ENCODE measurements around the gene MTG2.

The MTG2 gene

GRCh38 chr20:62236766-62237513 is 54.1 kb downstream of the MTG2 start:
- DNase-seq: no peak

DNA sequence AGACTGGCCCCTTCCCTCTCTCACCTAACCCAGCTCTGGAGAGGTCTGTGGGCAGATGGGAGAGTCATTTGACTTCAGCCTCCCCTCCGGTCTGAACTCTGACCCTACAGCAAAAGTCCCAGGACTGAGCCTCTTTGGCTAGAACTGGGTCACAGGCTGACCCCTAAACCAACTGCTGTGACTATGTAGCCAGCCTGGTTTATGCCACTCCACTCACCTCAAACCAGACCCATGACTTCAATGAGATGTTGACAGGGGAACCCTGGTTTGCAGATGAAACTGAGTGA is 54.6 kb downstream of the MTG2 start:
- DNase-seq: no peak

- DNase-seq: peak; percentile 100
Measured at GRCh38 chr20:62237801-62238568, 55.2 kb downstream of the MTG2 start, which contains the start of gene OSBPL2. Gene OSBPL2, plus strand, starts transcription at chr20:62238521. Its CDS starts 17,664 bp downstream, at chr20:62256185.

DNA sequence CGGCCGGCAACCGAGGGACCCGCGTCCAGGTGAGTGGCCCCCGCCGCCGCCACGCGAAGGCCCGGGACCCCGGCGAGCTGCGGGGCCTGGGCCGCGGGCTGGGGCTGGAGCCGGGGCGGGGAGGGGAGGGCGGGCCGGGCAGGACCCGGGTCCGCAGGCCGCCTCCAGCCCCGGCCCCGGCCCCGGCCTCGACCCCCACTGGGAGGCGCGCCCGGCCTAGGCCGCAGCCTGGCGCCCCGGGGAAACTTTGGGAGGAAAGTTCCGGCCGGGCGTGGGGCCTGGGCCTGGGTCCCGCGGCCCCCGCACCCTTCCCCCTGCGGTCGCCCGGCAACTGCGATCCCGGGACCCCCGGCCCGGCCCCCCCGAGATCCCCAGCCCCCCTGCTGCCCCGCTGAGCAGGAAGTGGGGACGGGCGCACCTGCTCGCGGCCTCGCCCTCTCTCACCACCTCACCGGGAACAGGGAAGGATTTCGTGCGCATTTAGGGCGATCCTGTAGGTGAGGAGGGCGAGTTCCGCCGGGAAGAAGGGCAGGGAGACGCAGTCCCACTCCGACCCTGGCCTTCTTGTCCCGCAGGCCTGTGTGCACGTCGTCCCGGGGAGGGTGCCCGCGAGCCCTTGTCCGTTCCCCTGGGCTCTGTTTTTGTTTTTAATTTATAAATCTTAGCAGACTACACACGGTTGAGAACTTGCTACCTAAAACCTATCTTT is 55.9 kb downstream of the MTG2 start:
- no peak for DNase-seq

DNA sequence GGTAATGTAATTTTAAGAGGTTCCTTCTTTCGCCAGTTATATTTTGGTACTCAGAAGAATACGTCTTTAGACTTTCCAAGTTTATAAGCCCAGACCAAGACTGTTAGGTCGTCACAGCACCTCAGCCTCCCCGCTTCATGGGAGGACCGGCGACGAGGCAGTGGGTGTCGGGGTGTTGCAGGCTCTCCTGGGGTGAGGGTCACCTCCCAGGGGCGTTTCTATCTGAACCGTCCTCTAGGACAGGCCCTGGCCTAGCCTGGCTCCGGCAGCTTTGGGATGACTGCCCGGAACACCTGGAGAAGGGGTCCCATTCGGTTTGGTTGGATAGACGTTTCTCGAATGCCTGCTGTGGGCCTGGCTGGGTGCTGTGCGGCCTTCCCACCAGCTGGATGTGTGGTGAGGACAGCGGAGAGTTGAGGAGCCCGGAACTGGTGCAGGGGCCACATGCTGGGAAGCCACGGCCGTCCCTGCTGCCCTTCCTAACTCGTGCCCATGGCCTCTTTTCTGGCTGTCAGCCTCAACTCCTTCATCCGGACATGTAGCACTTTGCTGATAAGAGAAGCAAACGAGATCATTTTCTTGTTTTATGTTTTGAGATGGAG is 56.6 kb downstream of the MTG2 start:
- DNase-seq: no peak

DNA sequence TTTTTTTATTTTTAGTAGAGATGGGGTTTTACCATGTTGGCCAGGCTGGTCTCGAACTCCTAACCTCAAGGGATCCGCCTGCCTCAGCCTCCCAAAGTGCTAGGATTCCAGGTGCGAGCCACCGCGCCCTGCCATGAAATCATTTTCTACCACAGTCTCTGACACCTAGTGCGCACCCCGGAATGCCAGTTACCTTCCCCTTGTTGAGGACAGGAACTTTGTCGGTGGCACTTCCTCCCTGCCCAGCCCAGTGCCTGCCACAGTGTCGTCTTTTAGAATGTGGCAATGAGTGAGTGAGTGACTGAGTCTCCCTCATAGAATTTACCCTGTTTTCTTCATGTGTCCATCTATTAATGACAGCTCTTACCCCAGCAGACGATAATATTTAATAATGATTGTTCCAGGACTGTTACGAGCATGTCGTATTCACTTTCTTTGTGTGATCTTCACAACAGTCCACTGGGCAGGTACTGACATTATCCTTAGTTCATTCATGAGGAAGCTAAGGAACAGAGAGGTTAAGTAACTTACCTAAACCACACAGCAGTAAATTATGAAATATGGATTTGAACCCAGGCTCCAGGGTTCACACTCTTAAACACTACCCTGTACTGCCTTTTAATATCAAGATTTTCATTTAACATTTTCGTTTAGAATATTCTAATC is 57.3 kb downstream of the MTG2 start:
- DNase-seq: no peak

DNA sequence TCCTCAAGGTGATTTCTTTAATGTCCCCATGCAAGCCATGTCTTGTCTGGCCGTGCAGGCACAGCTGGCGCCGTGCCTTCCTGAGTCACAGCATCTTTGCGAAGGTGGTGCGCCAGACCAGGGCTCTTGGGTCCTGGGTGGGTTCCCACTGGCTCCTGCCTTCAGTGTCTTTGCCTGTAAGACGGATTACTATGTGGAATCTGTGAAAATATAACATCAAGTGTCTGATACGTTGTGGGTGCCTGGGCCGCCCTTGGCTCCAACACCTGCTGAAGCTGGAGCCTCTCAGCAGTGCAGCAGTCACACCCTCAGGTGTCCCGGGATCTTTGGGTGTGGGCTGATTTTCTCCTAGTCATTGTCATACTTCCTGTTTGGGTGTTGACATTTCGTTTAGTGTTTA is 58.7 kb downstream of the MTG2 start:
- no peak for DNase-seq

- DNase-seq: no peak
Measured at GRCh38 chr20:62242176-62242575, 59.3 kb downstream of the MTG2 start.

DNA sequence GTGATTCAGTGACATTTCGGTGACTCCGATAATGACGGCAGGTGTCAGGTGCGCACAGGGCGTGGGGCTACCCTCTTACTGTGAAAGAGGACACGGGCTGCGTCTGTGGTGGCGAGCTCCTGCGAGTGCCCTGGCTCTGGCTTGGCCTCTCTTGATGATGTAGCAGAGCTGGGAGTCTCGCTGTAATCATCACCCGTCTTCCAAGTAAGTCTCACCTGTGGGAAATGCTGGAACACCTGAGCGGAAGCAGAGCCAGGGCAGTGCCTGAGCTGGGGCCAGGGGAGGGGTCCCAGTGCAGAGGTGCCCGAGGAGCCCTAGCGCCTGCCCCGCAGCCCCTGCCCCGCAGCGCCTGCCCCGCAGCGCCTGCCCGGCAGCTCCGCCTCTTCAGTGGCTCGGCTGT is 60.3 kb downstream of the MTG2 start:
- no peak for DNase-seq

DNA sequence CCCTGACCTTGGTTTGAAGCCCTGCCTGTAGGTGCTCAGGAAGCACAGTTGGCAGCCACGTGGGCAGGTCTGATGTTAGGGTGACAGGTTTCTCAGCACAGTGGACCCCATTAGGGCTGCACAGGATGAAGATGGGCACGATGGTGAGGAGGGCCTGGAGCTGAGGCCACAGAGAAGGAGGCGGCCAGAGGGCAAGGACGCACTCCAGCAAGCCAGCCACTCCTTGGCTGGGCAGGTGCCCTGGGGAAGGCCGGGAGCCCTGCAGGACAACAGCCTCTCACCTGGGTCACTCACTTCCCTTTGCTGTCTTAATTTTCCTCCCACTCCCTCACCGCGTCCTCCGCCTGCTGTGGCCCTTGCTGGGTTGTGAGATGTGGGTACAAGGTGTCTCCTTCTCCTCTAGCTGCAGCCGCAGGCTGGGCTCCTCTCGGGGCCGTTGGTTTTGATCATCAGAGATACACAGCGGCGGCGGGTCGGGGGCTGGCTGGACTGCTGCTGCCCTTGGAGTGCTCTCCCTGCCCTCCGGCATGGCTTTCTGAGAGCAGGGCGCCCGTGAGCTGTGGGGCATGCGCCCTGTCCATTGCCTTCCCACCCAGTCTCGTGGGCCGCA is 61.2 kb downstream of the MTG2 start:
- no peak for DNase-seq

GRCh38 chr20:62244644-62245108 is 61.8 kb downstream of the MTG2 start:
- no peak for DNase-seq

- DNase-seq: no peak
Measured at GRCh38 chr20:62245911-62246280, 63.1 kb downstream of the MTG2 start.

DNA sequence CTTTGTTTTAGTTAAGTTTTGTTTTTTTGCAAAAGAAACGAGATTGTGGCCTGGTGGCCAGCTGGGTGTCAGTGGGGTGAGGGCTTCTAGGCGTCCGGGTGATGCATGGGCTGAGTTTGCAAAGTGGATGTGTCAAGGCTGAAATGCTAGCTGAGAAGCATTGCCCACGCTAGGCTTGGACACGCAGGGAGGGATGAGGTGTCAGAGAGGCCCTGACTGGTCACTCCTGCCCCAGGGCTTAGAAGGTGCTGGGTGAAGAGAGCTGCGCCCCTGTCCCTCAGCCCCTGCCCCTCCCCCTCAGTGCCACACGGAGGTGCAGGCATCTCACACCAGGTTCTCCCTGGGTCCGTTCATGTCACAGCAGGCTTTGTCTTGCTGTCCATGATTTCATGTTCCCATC is 63.6 kb downstream of the MTG2 start:
- DNase-seq: no peak

- no peak for DNase-seq
Measured at GRCh38 chr20:62246872-62247652, 64.2 kb downstream of the MTG2 start.

DNA sequence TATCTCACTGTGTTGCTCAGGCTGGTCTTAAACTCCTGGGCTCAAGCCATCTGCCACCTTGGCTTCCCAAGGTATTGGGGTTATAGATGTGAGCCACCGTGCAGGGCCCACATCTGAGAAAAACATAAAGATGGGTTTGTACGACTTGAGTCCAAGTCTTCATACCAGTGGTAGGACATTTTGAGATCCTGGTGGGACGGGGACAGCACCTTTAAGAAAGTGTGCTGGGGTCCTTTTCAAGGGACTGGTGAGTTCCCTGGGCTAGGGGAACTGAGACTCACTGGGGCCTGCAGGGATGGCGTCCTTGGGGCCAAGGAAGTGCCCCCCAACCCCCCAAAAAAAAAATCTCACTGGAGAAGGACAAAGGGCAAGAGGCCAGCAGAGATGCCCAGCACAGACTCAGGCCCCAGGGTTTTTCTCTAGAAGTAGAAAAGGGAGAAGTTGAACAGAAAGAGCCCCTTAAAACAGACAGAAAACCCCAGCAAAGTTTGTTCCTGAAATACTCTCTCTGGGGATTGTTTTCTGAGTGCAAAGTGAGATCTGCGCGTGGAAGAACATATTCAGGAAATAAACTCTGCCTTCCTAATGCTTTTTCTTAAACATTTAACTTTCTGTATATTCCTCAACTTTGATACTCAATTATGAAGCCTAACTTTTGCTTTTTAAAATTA is 66.2 kb downstream of the MTG2 start:
- no peak for DNase-seq

DNA sequence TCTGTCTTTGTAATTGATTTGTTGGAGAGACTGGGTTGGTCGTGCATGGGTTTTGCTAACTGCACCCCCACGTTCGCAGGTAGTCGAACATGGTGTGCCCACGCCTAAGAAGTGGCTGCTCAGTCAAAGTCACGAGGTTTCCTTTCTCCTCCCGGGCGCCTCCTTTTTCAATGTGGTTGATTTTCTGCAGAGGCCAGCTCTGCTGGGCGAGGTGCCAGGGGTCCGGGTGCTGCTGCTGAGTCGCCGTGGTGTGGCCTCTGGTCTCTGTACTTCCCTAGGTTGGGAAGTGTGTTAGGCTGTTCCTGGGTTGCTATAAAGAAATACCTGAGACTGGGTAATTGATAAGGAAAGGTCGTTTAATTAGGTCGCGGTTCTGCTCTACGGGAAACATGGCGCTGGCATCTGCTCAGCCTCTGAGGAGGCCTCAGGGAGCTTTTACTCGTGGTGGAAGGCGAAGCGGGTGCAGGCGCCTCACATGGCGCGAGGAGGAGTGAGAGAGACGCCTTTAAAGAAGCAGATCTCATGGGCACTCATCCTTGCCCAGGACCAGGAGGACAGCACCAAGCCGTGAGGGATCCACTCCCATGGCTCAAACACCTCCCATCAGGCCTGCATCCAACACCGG is 69.6 kb downstream of the MTG2 start:
- DNase-seq: no peak

Measured in activated gamma-delta T cell treated with Interleukin-2 at 50 U/mL for 16 hours (primary cell).